ENCODE measurements around the gene SELENON. TPM values are rescaled to one million over a fixed set of nuclear protein-coding genes. Genes with fewer than 3 reads are reported as not detected.

SELENON gene, protein sequence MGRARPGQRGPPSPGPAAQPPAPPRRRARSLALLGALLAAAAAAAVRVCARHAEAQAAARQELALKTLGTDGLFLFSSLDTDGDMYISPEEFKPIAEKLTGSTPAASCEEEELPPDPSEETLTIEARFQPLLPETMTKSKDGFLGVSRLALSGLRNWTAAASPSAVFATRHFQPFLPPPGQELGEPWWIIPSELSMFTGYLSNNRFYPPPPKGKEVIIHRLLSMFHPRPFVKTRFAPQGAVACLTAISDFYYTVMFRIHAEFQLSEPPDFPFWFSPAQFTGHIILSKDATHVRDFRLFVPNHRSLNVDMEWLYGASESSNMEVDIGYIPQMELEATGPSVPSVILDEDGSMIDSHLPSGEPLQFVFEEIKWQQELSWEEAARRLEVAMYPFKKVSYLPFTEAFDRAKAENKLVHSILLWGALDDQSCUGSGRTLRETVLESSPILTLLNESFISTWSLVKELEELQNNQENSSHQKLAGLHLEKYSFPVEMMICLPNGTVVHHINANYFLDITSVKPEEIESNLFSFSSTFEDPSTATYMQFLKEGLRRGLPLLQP
- total RNA-seq = 172 and 263 TPM in 2 replicates

DNA sequence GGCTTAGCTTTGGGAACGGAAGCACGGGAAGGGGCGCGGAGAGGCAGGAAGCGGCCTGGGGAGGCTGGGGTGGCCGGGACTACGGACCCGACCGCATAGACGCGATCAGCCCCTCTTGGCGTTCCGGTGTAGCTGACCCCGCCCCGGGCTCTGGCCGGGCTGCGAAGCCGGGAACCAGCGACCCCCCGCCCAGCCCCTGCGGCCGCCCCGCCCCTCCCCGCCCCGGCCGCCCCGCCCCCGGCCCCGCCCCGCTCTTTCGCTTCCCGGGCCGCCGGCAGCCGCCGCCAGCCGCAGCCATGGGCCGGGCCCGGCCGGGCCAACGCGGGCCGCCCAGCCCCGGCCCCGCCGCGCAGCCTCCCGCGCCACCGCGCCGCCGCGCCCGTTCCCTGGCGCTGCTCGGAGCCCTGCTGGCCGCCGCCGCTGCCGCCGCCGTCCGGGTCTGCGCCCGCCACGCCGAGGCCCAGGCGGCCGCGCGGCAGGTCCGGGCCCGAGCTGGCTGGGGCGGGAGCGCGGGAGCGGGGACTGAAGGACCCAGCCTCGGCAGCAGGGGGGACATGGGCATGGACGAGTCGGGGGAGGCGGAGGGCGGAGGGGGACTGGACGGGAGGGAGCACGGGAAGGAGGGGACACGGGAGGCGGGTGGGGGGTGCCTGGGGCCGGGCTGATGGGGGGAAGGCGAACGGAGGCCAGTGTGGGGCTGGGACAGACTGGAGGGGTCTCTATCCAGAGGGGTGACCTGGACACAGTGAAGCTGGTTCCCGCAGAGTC, at the start of gene SELENON:
Gene SELENON, plus strand, starts transcription at position 259 of the 768 bp plus-strand sequence. Its CDS starts 38 bp downstream, at position 297.
- no peak for DNase-seq (ENCODE audit: extremely low read depth, low read depth, low spot score)

DNA sequence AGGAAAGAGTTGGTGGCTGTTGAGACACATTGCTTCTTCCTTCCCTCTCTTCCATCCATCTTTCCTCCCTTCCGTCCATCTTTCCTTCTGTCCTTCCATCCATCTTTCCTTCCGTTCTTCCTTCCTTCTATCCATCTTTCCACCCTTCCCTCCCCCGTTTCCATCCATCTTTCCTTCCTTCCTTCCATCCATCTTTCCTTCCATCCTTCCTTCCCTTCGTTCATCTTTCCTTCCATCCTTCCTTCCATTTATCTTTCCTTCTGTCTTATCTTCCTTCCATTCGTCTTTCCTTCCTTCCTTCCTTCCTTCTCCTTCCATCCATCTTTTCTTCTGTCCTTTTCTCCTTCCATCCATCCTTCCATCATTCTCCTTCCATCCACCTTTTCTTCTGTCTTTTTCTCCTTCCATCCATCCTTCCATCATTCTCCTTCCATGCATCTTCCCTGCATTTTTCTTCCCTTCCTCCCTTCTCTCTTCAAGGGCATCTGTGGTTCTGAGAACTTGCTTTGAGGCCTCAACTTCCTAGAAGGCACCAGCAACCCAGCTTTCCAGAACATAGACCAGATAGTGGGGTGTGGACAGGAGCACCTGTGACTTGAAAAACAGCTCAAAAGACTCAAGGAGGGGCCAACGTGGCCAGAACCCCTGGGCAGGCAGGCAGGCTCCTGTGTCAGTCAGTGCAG, 48.9 kb upstream of the SELENON start:
- no peak for DNase-seq (ENCODE audit: extremely low read depth, low read depth, low spot score)

DNA sequence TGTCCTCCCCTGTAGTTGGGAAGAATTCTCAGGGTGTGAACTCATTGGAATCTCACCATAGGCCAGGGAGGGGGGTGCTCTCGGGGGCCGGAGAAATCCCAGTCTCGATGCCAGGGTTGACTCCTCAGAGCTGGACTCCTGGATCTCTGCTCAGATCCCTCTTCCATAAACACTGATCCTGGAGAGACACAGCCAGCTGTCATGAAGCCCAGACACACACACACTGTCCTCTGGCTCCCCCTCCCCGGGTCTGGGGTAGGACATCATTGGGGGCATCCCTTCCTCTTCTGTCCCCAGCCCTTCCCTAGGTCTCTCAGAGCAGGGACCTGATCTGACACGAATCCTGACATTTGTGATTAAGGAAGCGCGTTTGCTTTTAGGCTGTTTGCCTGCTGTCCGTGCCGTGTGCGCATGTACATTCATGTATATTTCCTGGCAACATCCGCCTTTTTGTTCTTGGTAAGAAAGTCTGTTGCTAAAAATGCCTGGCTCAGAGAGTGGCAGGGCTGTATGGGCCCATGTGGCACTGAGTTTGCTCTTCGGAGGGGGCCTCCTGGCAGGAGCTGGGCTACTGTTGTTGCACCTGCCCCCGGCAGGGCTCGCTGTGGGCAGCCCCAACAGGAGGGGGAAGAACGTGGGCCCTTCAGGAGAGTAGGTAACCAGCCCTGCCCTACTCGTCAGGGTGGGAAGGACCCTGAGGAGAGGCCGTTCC, 45.4 kb upstream of the SELENON start:
- no peak for DNase-seq (ENCODE audit: extremely low read depth, low read depth, low spot score)

DNA sequence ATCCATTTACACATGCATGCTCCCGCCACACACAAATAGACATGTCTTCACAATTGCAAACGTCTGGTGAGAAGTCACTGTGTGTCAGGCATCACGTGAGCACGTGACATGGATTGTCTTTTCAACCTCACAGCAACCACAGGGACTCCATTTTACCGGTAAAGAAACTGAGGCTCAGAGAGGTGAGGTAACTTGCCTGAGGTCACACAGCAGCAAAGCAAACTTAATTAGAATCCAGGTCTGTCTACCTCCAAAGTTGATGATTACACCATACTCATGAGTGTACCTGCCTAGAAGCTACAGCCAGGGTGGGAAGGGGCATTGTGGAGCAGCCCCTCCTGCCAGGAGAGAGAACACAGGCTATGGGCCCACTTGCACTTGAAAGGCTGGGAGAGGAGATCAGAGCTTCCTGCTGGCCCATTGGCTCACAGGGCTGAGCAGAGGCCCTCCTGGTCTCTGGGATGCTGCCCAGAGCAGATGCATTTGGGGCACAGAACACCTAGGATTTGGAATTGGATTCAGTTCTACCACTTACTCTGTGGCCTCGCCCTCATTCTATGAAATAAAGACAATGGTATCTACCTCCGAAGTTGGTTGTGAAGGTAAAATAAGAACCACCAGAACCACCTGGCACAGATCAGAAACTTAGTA, 44.4 kb upstream of the SELENON start:
- DNase-seq (ENCODE audit: extremely low read depth, low read depth, low spot score) = no peak

DNA sequence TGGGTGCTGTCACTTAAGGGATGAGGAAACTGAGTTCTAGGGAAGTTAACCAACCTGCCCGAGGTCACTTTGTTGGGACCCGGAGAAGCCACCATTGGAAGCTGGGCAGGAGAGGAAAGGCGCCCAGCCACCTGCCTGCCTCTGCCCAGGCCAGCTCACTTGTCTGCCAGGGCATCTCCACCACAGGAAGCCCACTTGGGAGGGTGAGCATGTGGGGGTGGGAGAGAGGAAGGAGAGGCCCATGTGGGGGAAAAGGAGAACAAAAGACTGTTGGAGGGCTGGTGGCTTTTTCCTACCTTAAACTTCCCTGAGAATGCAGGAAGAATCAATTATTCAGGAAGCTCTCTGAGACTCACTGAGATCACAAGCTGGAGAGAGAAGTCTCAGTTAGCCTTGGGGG, 43.8 kb upstream of the SELENON start:
- DNase-seq (ENCODE audit: extremely low read depth, low read depth, low spot score) = no peak

DNA sequence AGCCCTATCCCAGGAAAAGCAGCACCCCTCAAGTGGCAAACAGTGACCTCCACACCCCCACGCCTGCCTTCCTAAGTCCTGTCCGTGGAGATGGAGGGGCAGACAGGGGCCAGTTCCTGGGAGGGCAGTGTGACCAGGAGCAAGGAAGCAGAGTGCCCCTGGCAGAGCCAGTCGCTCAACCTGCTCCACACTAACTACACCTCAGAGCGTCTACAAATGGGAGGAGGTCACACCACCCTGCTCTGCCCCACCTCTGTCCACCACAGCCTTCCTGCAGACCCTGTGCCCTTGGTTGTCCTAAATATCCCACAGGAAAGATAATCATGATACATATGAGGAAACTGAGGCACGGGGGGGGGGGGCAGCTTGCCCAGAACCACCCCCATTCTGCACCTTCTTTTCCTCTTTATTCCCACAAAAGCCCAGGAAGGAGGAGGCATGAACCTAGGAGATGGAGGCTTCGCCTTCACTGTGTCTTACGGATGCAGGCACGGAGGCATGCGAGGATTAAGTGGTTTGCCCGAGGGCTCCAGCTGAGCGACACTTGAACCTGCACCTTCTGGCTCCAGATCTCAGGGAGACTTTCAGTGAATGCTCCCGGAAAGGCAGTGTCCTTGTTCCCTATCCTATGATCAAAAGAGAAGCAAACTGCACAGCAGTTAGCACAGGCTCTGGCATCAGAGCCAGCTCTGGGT, 42.7 kb upstream of the SELENON start:
- no peak for DNase-seq (ENCODE audit: extremely low read depth, low read depth, low spot score)

DNA sequence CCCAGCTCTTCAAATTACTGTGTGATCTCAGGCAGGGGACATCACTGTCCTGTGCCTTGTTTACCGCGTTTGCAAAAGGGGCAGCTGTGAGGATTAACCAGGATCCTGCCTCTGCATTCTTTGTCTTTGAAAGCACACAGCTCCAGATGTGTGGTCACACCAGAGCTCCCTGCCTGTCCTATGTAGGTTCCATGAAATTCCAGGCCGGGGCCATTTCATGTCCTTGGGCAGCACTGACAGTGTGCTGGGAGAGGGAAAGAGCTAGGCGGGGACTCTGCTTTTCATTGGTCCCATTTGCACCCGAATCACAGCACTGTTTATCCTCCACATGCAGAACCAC, 42.2 kb upstream of the SELENON start:
- no peak for DNase-seq (ENCODE audit: extremely low read depth, low read depth, low spot score)

DNA sequence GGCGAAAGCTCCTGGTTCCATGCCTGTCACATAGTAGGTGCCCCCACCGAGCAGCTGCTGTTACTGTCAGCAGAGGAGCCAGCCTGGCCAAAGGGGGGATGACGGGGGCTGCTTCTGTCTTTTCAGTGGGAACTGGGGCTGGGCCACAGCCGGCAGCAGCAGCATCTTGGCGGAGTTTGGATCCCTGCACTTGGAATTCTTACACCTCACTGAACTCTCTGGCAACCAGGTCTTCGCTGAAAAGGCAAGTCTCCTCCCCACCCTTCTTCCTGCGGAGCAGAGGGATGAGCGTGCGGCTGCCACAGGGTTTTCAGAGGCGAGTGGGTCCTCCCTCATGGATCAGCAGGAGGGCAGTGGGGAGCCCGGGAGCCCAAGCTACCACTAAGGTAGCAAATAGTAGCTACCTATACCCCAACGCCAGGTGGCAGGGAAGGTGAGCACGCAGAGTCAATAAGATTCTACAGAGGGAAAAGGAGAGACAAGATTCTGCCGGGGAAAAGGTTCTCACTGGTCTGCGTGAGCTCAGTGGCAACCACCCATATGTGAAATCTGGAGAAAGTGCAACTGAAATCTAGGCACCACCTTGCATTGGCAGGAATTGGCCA, 41.4 kb upstream of the SELENON start:
- DNase-seq (ENCODE audit: extremely low read depth, low read depth, low spot score) = no peak

DNA sequence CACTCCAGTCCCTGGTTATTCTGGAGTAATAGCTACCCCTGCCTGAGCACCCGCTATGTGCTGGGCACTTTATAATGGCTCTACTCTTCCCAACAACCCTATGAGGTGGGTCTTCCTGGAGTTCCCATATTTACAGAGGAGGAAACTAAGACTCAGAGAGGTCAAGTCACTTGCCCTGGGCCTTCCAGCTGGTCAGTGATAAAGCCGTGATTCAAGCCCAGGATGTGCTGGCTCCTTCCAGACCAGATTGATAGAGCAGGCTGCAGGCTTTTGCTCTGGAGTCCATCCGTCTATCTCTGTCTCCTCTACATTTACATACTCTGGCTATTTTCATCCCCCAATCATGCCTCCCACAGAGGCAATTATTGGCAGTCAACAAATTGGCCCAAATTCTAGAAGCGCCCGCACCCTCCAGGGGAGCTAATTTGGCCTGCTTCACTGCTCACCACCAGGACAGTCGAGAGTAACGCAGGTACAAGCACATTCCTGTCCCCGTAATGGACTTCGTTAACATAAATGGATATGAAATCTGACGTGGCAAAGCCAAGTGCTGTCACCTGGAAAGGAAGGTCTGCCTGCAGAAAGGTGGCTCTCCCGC, 39.8 kb upstream of the SELENON start:
- DNase-seq (ENCODE audit: extremely low read depth, low read depth, low spot score) = no peak

DNA sequence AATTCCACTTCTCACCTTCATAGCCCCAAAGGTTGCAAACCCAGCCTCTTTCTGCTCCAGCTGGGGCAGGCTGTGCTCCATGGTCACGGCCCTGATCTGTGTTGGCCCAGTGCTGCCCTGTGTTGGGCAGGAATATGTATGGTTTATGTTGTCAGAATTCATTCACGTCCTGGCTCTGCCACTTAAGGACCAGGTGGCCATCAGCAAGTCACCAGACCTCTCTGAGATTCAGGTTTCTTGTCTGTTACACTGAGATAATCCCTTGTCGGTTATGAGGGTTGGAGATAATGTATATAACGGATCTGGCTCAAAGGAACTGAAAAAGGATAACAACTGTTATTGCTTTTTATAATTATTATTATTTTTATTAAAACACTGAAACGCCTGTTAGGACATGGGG, 39.1 kb upstream of the SELENON start:
- no peak for DNase-seq (ENCODE audit: extremely low read depth, low read depth, low spot score)

DNA sequence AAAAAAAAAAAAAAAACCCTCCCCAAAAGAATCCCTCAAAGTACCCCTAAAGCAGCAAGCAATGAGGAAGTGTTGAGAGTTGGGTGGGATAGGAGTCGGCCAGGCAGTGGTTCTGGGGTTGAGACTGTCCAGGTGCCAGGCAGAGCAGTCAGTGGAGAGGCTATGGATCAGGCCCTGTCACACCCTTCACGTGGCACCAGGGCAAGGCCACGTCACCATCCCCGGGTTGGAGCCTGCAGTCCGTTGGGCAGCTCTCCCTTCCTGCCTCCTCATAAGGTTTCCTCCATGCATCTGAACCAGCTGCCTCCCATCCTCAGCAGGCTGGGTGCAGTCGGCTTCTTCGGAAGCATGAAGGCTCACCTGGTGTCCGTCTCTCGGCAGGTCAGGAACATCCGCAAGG, 36.5 kb upstream of the SELENON start:
- DNase-seq (ENCODE audit: extremely low read depth, low read depth, low spot score) = no peak

DNA sequence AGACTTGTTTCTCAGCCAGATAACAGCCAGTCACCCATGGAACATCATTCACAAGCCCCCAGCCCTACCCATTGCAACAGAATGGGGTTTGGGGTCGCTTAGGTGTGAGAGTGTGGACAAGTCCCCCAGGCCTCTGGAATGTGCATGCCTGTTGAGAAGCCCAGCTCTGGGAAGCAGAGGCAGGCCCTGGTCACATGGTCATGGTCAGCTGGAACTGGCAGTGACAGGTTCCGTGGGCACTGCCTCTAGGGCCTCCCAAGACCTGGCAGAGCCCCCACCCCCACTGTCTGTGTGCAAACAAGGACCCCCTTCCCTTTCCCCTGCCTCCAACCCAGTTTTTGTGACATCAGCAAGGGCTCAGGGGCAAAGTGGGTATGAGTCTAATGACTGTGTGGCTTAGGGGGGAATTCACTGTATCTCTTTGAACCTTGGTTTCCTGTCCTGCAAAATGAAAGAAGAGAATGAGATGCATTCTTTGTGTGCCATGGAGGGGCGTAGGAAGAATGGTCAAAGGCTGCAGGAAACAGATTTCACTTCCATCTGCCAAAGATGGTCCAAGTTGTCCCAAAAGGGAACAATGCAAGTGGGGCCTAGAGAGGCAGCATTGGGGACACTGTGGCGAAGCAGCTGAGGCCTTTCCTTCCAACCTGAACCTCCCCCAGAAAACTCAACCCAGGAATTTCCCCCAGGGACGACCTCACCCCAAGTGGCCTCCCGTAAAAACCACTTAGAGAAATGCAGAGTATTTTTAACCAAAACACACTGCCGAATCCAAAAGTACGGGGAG, 34.7 kb upstream of the SELENON start:
- no peak for DNase-seq (ENCODE audit: extremely low read depth, low read depth, low spot score)

DNA sequence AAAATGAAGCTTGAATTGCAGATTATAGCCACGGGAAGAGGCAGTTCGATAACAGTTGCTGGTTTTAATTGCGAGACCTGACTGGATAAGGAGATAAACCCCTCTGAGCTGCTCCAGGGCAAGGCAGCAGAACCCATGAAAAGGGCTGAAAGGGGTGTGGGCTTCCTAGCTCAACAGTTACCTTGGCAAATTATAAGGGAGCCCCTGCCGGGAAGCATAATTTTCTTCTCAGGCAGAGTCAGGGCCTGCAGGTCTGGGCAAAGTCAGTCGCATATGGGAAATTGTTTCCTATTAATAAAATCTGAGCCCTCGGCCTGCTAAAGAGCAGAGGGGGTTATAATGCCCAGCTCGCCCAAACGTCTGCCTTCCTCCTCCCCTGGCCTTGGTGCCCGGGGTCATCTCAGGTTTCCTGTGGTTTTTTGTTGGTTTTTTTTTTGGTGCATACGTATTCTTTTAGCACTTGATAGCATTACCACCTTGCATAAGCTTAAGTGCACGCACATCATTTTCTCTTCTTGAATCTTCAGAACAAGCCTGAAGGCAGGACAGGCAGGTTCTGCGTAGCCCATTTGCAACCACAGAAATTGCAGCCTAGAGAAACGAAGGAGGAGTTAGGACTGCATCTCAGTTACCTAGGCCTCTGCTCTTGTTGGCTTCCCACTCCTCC, 33.9 kb upstream of the SELENON start:
- DNase-seq (ENCODE audit: extremely low read depth, low read depth, low spot score) = no peak

DNA sequence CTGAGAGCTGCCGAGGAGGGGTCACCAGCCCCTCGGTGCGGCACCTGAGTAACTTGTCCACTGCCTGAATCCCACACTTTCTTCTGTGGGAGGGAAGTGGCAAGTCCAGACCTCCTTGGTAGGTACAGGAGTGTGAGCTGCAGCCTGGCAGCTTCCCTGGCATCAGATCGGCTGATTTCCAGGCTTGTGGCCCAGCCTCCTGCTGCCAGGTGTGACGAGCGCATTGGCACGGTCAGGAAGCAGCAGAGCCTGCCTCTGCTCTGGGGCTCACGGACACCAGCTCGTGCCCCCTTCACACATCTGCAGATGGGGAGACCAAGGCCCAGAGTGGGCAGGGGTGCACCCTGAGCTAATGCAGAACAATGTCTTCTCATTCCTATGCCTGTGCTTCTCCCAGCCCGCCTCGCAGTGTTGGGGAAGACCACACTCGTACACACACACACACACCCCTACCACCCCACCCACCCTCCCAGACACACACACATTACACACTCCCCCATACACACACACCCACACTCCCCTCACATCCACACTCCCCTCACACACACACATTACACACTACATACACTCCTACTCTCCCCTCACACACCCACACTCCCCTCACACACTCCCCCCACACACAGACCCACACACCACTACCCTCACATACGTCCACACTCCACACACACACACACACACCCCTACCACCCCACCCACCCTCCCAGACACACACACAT, 33.1 kb upstream of the SELENON start:
- DNase-seq (ENCODE audit: extremely low read depth, low read depth, low spot score) = no peak

DNA sequence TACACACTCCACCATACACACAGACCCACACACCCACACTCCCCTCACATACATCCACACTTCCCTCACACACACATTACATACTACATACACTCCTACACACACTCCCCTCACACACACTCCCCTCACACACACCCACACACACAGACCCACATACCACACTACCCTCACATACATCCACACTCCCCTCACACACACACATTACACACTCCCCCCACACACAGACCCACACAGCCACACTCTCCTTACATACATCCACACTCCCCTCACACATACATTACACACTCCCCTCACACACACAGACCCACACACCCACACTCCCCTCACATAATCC, 32.6 kb upstream of the SELENON start:
- no peak for DNase-seq (ENCODE audit: extremely low read depth, low read depth, low spot score)

DNA sequence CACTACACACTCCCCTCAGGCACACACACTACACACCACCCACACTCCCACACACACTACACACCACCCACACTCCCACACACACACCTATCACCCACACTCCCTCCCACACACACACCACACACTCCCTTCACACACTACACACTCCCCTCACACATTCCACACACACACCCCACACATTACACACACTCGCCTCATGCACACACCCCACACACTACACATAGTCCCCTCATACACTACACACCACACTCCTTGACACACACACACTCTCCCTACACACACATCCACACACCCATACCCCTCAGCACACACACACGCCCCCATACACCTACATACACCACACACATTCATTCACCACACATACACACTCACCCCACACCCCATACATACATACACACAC, 31.0 kb upstream of the SELENON start:
- DNase-seq (ENCODE audit: extremely low read depth, low read depth, low spot score) = no peak

Measured in glomerular endothelial cell (primary cell).